Measurements from ENCODE around the gene EVC2.

The EVC2 gene

DNA sequence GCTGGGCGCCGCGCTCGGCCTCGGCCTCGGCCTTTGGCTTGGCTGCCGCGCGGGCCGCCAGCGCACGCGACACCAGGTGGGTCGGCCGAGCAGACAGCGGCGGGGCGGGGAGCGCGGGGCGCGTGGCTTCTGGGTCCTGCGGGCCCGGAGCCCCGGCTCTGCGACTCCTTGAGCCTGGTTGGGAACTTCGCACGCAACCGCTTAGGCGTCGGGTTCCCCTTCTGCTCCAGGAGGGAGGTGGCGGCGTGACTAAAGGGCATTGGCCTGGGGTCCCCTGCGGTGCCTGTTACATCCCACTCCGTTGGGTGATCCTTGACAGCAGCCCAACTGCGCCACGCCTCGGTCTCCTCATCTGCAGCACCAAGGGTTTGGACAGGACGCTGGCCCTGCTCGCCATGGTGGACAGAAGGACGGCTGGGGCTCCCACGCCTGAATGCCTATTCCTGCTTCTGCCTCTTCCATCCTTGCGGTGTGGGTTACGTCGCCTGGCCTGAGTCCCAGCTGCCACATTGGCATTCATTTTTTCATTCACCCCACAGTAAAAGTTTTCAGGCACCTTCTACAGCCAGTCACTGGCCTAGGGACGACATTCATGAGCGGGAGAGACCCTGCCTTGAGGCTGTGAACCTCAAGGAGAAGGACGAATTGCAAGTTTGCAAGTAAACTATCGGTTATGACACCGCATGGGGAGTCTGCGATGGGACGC is 3.3 kb upstream of the EVC2 start:
- DNase-seq: no peak

DNA sequence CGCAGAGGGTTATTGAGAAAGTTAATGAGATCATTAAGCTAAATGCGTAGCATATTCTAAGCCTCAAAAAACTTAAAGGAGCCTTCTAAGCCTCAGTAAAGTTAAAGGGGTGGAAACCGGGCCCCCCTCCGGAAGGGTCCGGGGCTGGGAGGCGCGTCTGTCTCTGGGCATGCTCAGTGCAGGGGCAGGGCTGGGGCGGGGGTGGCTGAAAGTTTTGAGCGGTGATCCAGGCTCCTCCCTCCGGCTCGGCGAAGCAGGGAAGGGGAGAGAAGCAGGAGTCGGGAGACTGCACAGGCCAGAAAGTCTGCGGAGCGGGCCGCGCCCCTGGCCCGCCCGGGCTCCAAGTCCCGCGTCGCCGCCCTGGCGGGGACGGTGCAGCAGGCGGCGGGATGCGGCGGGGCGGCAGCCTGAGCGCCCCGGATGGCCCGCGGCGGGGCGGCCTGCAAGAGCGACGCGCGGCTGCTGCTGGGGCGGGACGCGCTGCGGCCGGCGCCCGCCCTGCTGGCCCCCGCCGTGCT is 2.7 kb upstream of the EVC2 start, which contains the start of gene EVC:
EVC (plus strand) TSS at position 241 of the 518 bp plus-strand sequence; CDS start at position 421, 180 bp downstream.
- DNase-seq: no peak

DNA sequence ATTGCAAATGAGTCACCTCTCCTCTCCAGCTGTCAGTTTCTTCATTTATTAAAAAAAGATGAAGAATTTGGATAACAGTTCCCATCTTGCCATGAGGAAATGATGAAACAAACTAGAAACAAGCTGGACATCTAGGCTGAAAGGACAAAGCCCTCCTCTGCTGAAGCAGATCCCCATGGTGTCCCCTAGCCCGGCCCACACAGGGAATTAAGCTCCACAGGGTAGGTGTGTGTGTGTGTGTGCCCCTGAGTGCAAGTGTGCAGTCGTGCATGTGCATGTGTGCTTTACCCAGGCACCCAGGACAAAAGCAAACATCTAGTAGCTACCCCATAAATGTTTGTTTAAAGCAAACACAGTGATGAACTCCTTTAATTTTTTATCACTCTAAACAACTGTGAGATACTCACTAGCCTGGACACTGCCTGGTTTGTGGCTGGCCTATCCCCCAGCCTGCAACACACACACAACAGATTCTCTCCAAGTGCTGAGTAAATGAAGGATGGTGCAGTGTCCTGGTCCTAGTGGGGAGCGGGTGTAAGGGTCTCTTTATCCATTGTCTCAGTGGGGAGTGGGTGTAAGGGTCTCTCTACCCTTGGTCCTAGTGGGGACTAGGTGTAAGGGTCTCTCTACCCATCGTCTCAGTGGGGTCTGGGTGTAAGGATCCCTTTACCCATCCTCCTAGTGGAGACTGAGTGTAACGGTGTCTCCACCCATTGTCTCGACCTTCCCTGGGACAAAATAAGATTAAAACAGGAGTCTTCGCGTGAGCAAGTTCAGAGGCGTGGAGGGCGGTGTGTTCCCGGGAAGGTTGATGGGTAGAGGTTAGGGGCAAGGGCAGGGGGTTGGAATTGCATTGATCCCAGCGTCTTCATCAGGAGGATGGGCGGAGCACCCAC is 2.0 kb upstream of the EVC2 start:
- no peak for DNase-seq

DNA sequence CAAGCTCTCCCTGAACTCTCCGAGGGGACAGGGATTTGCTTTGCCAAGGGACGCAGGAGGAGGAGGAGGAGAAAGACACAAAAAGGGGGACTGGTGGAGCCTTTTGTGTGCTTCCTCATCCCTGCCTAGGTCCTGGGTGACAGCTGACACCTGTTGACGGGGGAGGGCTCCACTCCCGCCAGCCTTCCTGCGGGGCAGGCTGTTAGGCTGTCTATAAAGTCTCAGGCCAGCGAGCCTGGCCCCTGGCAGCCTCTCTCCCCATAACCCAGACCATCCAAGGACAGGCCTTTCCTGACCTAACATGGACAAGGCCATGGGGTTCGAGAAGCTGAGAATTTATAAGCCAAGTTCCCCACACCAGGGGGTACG is 832 bp upstream of the EVC2 start:
- DNase-seq: no peak

DNA sequence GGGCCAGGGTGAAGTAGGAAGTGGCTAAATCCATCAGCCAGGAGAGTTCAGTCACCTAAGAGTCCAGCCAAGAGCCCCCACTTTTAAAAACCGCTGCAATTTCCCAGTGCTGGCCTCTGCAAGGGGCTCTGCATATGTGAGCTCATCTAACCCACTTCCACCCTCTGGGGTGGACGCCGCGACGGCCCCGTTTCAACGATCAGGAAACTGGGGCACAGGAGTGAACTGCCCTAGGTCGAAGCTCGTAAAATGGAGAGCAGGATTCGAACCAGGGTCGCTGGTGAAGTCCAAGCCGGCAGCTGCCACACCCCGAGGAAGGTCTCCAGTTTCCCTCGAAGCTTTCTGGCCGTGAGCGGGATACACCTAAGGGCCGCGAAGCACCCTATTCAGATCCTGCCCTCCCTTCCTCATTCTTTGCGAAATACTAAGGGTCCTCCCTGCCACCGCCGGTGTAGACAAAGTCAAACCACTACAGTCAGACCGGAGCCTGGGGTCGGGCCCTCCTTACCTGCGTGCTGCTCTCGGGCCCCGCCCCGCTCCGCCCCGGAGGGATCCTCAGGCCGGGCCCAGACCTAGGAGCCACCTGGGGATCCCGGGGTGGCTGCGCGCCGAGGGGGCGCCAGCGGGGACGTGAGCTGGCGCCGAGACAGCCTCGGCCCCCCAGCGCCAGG is 446 bp downstream of the EVC2 start:
- DNase-seq: no peak

DNA sequence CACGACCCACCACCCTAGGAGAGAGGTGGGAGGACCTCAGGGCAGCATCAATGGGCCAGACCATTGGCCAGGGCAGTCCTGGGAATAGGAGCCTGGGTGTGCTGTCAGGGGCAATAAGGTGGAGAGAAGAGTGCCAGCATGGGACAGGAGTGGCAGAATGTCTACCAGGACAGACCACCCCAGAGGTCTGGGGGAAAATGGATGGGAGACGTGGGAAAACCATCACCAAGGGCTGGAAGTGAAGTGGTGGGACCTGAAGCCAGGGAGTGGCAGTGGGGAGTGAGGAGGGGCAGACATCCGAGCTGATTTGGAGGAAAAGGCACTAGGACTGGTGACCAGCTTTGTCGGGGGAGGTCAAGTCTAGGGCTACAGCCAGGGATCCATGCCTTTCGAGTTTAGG is 993 bp downstream of the EVC2 start:
- DNase-seq: no peak

DNA sequence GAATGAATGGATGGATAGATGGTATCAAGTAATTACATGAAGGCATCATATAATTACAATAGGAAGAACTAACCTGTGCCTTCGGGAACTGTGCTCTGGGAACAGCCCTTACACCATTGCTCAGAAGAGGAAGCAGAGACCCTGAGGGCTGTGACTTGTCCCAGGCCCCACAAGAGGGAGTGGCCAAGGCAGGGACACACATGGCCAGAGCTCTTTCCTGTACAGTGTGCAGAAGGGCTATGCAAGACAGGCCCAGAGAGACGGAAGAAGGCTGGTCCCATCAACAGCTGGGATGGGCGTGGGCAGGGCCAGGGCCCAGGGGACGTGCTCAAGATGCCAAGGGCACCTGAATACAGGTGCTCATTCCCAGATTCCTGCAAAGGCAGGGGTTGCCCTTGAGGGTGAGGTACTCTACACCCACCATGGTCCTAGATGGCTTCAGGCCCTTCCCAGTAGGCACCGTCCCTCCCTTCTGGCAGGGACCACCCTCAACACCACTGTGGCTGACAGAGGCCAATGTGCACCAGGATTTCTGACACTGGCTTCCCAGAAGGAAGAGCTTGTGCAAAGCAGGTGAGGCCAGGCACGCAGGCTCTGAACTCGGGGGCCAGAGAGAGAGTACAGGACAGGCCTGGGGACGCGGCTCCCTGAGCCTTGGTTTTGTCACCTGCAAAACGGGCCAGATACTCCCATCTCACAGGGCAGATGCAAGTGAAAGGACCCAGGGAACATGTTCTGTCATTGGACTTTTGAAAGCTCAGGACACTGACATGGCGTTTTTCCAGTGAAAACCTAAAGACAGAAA is 1.7 kb downstream of the EVC2 start:
- no peak for DNase-seq

DNA sequence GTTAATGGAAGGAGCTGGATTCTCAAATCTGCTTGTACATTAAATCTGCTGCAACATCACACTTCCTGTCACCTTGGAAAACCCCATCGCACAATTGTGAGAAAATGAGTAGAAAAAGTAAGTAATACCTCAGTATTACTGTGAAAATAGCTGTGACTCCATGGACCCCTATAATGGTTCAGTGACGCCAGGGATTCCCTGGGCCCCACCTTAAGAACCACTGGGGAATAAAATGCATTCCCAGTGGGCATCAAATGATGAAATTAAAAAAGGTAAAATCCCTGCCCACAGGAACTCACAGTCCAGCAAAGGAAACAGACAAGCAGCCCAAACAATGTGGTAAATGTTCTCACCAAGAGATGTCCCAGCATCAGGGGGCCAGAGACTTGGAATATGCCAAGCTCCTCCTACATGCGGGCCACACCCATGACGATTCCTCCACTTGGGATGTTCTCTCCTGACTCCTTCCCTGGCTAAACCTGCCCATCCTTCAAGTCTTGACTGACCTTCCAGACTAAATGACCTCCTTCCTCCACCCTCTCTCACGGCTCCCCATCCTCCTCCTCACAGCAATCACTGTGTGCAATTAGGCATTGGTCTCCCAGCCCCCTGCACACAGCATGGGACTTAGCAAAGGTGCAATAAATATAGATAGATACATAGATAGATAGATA is 2.6 kb downstream of the EVC2 start:
- no peak for DNase-seq

DNA sequence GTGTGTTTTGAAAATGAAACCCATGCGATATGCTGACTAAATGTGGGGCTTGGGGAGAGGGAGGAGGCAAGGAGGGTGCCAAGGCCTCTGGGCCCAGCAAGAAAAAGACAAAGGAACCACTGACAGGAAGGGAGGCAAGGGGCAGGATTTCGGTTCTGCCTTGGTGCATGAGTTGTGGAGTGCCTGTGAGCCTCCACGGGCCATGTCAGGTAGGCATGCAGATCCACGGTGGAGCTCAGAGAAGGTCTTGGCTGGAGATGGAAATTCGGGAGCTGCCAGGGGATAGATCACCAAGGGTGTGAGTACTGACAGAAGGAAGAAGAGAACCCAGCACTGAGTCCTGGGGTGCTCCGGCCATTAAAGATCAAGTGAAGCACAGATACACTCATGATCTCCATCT is 4.1 kb downstream of the EVC2 start:
- DNase-seq: no peak

DNA sequence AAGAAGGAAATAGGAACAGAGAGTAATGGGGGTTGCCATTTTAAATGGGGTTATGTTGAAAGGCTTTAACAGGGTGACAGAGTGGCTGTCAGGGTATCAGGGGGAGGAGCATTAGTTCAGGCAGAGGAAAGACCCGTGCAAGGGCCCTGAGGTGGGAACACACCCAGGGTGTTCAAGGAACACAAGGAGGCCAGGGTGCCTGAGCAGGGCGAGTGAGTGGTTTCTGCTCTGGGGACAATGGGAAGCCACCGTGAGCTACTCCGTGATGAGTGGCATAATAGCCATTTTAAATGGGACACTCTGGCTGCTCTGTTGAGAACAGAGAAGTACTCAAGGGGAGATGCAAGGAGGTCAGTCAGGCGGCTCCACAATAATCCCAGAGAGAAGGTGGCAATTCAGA is 4.5 kb downstream of the EVC2 start:
- DNase-seq: no peak

DNA sequence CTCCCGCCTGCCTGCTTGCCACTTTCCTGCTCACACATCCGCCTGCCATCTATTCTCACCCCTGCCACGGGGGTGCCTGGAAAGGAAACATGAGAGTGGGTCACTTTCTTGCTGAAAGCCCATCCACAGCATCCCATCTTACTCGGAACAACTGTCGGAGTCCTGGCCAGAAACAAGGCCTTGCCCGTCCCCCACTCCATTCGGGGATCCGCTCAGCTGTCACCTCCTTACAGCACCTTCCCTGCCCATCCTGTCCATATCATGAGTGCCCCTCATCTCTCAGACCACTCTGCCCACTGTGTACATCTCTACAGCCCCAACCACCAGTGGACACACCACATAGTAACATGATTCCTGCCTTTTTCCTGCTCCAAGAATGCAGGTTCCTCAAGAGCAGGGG is 6.4 kb downstream of the EVC2 start:
- no peak for DNase-seq

DNA sequence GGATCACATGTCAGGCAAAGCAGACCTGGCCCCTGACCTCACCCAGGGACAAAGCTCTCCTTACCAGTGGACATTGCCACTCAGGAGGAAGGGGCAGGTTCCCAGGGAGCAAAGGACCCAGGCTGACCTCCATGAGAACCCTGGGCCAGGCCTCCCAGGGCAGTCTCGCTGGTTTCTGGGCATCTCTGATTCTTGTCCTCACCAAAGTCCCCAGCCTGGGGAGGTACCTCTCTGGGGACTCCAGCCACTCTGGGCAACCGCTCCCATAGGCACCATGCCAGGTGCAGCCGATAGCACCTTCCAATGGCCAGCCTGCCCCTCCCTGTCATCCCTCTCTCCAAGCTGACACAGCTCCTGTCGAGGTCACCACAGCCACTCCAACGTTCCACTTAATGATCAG is 7.9 kb downstream of the EVC2 start:
- DNase-seq: no peak

DNA sequence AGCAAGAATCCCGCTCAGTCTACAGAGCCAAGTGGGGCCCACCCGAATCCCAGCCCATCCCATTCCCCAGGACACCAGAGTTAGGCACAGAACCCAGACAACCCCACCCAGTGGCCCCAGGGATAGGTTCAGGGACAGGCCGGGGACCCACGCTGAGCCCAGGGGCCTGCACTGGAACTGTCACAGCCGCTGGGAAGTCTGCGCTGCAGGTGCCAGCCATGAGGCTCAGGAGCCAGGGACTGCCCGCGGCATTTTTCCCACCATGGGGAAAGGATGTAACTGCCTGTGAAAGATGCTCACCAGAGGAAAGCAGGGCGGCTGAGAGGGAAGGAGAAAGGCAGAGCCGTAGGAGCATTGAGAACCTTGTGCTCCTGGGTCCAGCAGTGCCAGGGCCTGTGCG is 12.0 kb downstream of the EVC2 start:
- DNase-seq: no peak

DNA sequence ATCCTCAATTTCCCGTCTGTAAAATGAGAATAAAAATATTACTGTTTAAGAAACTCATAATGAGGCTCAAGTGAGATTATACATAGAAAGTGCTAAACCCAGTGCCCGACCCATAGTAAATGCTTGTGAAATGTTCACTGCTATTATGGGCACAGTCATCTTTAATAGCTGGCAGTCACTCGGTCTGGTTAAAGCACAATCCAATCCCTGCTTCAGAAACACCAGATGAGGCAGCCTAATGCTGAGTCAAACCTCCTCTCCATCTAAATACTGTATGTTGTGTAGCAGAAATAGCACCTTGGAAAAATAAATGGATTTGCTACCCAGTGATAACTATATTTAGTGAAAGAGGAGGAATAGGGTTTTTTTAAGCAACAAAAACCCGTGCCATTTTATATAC is 14.5 kb downstream of the EVC2 start:
- no peak for DNase-seq

DNA sequence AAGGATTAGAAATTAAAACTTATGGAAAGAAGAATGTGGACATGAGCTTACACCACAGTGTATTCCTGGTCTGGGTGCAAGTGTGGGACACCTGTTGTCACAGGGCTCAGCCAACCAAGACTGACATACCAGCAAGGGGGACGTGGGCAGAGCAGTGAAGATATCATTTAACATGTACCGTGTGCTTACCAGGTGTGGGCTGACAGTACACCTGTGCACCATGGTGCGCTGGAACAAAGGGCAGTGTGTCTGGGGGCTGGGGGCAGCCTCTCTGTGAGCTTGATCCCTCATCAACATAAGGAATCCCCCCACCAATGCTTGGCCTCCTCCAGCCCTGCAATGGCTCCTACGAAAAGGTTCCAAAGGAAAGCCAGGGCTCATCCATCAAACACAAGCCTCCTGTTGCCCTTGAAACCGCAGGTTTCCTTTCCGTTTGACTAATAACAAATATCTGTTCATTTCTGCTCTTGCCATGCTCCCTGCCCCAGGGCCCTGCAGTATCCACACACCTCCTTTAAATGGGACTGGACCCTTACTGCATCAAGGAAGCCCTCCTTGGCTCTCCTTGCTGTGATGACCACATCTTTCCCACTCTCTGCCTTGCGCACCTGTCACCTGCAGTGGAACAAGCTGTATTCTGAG is 16.7 kb downstream of the EVC2 start:
- no peak for DNase-seq

DNA sequence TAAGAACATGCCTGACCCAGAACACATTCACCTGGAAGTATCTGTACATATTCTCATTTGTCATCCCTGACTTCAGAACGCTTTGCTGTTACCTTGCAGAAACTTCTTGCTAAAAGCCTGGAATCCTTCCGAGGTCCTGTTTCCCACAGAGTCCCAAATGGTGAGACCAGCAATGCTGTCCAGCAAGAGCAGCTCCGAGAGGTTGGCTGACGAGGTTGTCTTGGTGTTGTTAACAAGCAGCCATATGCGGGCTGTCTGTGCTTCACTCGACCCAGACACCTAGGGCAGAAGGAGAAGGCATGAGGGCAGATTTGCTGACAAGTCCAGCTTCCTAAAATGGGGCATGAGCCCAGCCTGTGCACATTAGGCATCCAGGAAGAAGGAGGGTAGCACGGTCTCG is 19.3 kb downstream of the EVC2 start:
- DNase-seq: no peak

DNA sequence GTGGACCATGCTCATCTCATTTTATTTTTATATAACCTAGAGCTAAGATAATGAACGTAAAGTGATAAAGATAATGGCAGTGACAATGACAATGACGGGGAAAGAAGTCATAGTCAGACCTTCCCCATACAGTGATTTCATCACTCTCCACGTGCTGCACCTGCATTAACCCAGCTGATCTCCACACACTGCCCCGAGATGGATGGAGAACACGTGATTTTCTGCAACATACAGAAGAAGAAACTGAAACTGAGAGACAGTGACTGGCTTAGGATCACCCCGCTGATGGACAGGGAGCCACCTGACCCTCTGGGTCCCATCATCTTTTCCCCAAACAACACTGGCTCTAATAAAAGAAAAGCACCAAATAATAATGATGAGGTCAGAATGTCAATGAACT is 22.0 kb downstream of the EVC2 start:
- DNase-seq: no peak

DNA sequence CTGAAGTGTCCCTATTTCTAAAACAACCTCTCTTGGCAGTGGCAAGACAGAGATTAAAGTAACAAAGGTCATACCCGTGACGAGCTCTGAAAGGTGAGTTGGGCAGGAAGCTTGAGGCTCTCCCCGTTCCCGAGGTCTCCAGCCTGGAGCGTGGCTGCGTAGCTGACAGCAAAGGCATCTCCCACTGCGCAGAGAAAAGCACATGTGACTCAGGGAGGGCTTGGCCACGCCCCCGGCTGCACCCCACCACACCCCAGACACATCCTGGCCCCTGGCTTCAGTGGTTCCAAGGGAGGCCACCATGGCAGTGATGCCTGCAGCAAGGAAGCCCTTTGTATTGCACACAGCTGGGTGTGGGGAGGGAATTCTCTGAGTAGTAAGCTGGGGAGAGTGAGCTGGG is 23.1 kb downstream of the EVC2 start:
- no peak for DNase-seq

DNA sequence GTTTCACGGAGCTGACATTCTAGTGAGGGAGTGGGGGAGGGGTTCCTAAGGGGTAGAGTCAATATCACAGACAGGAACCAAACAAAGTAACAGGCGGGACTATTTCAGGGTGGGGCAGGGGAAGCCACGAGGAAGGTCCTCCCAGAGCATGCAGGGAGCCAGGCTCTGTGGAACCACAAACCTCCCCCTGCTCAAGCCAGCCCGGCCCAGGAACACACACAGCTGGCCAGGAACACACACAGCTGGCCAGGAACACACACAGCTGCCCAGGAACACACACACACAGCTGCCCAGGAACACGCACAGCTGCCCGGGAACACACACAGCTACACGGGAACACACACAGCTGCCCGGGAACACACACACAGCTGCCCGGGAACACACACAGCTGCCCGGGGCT is 24.8 kb downstream of the EVC2 start:
- DNase-seq: no peak

DNA sequence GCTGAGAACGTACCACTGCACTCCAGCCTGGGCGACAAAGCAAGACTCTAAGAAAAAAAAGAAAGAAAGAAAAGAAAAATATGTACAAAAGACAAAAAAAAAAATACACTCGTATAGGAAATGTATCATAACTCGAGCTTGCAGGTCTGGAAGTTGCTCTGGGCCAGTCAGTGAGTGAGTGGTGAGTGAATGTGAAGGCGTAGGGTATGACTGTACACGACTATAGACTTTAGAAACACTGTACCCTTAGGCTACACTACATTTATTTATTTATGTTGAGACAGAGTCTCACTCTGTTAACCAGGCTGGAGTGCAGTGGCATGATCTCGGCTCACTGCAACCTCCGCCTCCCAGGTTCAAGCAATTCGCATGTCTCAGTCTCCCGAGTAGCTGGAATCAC is 29.4 kb downstream of the EVC2 start:
- no peak for DNase-seq

DNA sequence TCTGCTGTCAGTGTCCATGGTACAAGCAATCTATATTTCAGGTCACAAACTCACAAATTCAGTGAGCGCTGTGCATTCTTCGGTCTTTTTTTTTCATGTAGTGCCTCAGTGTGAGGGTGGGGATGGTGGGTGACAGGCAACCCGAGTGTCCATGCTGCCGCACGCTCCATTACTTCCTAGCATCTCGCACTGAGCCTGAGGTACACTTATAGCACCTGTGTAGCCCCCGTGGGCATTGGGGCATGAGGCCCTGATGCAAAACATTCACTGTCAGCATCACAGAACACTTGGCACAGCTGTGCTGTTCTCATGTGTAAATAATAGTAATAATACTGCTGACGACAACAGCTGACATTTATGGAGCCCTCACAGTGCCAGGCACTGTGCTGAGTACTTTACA is 31.6 kb downstream of the EVC2 start:
- DNase-seq: no peak

DNA sequence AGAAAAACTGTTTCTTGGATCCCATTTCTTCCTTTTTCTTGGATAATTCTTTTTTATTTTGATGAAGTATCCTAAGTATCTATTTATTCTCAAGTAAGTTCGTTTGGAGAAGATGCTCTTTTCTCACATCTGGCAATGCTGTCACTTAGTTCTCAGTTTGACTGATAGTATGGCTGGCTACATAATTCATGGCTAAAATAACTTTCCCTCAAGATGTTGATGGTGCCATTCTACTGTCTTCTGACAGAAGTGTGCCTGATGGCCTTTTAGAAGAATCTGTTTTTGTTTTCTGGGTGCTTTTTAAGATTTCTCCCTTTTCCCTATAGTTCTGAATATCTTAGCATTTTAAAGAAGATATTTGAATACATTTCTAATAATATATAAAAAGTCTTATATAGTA is 41.6 kb downstream of the EVC2 start:
- no peak for DNase-seq

Measured in NCI-H1417 treated with DMSO at 0.1 percent for 48 hours (cell line).